GM19043 (cell line): Measurements from ENCODE around the gene AHRR.
"Not testable (repeated sequence)": the region's sequence is repeated elsewhere in the genome, so short reads cannot be mapped to it uniquely, and the experiment has no call there.

Experiments used
- ATAC-seq: cut with Tn5 transposase; IDR thresholded peaks from one replicate; pipeline ENCODE4 v1.9.1; 2021; ENCODE audit warnings: low read depth; ENCODE audit not compliant: unreplicated experiment

The AHRR gene

DNA sequence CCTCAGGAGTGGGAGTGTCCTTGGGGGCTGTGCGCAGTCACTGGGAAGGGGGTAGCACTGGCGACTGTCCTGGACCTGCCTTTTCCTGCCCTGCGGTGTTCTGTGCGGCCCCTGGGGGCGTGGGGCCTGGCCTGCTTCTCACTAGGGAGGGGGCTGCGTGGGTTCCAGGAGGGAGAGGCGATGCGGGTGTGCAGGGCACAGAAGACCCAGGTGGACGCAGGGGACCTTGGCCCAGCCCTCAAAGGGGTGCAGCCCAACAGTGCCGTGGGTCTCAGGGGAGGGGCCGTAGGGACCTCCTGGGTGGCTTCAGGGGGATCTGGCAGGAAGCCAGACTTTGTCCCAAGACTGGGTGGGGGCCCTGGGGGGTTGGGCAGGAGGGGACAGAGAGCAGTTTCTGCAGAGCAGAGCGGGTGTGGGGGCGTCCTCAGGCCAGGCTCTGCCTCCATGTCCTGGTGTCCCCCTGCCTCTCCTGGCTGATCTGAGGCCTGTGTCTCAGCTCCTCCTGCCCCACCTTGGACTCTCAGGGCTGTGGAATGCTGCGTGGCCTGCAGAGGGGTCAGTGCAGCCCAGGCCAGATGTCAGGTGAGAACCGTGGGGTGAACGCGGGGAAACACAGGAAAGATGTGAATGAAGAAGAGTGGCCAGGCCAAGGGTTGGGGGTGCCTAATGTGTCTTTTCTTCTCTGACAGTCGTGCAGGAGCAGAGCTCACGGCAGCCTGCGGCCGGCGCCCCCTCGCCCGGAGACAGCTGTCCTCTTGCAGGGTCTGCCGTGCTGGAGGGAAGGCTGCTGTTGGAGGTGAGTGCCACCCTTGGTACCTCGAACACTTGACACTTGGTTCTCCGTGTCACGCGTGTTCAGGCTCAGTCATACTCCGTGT, 54.6 kb downstream of the AHRR start:
- no peak for ATAC-seq

DNA sequence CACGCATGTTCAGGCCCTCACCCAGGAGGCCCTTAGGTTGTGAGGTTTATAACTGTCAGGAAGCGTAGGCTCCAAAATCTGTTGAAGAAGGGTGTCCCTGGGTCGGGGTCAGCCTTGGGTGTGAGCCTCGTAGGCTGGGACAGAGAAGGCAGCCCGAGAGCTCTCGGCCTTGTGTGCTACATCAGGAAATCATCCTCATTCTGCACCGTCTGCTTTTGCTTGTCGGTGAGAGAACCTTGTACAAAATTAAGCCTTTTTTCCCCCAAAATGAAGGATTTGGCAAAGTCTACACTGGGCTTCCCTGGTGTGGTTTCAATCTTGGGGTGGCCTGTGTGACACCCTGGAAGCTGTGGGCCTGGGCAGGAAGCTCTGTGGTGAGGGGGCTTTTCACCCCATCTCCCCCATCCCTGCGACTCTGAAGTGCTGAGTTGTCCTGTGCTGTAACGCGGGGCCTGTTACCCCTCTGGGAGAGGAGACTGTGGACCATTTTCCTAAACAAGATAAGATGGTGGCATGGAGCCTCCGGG, 55.3 kb downstream of the AHRR start:
- ATAC-seq = no peak

DNA sequence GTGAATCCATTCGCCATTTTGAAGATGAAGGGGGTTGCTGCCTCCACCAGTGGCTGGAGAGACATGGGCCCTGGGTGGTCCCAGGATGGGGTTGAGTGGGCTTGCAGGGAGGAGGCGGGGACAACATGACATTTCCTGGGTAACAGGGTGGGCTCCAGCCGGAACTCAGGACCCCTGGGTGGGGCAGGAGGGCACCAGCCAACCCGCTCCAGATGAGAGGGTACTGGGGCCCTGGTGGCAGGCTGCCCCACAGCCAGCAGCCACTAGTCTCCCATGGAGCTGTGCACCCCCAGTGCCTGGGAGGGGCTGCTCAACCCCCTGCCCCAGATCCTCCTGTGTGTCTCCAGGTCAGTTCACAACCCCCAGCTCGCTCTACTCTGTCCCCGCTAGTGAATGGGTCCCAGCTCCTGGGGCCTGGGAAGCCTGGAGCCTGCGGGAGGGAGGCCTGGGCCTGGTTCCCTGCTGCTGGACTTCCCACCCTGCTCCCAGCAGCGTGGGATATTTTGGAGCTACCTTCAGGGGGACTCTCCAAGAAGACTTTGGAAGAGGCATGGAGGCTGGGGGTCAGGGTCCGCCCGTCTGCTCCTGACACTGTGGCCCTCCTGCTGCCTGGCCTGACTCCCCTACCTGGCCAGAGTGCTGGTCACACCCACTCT, 55.9 kb downstream of the AHRR start:
- no peak for ATAC-seq

DNA sequence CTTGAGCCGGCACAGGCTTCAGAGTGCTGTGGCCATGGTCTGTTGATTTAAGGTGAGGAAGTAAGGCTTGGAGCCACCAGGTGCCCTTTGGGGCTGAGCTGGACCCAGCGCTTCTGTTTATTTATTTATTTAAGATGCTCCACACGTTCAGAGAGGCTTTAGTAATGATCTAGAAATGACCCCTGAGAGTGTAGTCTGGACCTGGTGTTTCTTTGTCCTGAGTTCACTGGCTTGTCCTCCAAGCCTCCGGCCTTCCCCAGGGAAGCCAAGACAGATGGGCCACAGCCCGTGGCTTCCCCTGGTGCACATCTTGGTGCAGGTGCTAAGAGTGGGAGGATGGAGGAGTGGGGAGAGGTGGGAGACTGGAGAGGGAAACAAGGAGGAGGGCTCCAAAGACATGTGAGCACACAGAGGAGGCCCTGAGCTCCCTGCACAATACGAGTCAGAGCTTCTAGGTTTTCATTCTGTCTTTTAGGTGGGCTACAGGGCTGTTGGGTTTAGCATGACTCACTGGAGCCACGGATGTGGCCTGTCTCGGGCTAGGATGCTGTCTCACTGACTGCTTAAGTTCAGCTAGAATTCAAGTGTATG, 56.9 kb downstream of the AHRR start:
- ATAC-seq = no peak

DNA sequence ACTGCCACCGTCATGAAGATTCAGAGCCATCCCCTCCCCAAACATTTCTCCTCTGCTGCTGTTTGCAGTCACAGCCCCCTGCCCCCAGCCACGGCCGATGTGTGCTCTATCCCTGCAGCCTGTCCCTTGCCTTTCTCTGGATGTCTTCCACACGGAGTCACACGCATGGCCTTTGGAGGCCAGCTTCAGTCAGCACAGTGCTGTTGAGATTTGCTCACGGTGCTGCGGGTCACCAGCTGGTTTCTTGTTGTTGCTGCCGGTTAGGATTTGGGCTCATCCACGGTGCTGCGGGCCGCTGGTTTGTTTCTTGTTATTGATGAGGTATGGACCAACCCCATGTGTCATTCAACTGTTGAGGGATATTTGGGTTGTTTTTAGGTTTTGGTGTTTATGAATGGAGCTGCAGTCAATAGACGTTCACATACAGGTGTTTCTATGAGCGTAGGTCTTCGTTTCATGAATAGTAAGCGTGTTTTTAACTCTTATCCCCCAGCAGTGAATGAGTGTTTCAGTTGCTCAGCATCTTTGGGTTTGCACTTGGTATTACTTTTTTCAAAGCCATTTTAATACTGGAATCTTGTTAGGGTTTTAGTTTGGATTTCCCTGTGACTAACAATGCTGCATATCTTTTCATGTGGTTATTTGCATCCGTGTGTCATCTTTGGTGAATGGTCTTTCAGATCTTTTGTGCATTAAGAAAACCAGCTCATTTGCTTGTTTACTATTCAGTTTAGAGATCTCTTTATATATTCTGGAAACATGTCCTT, 57.6 kb downstream of the AHRR start:
- no peak for ATAC-seq

DNA sequence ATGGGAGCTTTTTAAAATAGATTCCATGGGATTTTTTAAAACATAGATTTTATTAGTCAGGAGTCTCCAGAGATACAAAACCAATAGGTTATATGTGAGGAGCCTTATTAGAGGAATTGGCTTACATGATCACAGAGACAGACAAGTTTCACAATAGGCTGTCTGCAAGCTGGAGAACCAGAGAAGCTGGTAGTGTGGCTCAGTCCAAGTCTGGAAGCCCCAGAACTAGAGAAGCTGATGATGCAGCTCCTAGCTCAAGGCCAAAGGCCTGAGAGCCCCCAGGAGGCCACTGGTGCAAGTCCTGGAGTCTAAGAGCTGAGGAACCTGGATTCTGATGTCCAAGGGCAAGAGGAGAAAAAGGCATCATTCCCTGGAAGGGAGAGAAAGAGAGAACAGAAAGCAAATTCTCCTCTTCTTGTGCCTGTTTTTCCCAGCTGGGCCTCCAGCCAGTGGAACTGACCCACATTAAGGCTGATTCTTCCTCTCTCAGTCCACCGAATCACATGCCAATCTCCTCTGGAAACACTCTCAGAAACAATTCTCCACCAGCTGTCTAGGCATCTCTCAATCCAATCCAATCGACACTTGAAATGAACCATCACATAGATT, 59.3 kb downstream of the AHRR start:
- no peak for ATAC-seq

DNA sequence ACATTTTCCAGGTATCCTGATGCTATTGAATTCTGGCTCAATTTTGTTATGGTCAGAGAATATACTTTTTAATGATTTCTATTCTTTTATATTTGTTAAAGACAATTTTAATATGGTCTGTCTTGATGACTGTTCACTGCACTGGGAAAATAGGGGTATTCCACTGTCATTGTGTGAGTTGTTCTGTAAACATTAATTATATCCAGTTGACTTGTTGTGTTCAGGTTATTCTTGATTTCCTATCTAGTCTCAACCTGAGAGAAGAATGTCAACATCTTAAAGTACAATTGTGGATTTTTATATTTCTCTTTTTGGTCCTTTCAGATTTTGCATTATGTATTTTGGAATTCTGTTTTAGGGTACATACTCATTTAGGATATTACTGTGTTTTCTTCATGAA, 61.6 kb downstream of the AHRR start:
- ATAC-seq = no peak

DNA sequence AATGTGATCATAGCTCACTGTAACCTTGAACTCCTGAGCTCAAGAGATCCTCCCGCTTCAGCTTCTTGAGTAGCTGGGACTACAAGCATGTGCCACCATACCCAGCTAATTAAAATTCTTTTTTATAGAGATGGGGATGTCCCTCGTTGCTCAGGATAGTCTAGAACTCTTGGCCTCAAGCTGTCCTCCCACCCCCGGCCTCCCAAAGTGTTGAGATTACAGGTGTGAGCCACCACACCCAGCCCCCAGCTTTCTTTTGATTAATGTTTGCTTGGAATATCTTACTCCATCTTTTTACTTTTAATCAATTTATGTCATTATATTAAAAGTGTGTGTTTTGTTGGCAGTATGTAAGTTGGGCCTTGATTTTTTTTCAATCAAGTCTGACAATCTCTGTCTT, 62.1 kb downstream of the AHRR start:
- no peak for ATAC-seq

DNA sequence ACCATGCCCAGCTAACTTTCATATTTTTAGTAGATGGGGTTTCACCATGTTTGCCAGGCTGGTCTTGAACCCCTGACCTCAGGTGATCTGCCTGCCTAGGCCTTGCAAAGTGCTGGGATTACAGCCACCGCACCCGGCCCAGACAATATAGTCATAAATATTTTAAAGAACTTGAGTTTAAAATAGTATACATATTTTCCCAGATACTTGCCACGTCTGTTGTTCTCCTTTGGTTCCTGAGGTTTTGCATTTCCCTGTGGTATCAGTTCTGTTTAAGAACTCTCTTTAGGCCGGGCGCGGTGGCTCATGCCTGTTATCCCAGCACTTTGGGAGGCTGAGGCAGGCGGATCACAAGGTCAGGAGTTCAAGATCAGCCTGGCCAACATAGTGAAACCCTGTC, 63.1 kb downstream of the AHRR start:
- not testable (repeated sequence) for ATAC-seq

DNA sequence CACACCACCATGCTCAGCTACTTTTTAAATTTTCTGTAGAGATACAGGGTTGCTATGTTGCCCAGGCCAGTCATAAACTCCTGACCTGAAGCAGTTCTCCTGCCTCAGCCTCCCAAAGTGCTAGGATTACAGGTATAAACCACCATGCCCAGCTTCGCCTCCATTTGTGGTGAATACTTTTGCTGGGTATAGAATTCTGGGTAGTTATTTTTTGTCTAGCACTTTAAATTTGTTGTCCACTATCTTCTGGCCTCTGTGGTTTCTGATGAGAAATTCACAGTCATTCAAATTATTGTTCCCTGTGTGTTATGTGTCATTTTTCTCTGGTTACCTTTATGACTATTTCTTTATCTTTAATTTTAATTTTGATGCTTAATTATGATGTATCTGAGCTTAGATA, 63.8 kb downstream of the AHRR start:
- no peak for ATAC-seq

DNA sequence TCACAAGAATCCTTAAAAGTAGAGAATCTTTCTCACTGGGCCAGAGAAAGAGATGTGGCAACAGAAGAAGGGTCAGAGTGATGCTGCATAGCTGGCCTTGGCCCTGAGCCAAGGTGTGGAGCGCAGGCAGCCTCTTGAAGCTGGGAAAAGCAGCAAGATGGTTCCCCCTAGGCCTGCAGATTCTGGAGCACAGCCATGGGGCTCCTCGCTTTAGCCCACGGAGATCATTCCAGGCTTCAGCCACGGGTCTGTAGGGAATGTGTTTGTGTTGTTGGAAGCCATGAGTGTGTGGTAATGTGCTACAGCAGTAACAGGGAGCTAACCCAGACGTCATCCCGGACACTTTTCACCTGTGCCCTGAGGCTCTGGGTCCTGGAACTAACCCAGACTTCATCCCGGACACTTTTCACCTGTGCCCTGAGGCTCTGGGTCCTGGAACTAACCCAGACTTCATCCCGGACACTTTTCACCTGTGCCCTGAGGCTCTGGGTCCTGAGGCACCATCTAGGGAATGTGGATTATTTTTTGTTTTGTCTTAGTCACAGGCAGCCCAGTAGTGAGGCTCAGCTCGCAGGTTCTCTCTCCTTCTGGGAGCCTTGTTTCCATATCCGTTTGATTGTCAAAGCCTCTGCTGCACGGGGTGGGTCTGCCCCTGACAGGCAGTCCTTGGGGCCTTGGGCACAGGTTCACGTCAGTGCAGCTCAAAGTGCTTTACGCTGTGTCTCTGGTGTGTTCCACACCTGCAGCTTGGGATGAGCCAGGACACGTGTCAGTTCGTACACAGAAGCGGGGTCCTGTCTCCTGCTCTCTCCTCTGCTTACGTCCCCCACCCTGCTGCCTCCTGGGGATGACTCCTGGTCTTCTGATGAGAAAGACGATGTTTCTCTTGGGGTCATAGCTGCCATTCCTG, 65.2 kb downstream of the AHRR start:
- no peak for ATAC-seq

DNA sequence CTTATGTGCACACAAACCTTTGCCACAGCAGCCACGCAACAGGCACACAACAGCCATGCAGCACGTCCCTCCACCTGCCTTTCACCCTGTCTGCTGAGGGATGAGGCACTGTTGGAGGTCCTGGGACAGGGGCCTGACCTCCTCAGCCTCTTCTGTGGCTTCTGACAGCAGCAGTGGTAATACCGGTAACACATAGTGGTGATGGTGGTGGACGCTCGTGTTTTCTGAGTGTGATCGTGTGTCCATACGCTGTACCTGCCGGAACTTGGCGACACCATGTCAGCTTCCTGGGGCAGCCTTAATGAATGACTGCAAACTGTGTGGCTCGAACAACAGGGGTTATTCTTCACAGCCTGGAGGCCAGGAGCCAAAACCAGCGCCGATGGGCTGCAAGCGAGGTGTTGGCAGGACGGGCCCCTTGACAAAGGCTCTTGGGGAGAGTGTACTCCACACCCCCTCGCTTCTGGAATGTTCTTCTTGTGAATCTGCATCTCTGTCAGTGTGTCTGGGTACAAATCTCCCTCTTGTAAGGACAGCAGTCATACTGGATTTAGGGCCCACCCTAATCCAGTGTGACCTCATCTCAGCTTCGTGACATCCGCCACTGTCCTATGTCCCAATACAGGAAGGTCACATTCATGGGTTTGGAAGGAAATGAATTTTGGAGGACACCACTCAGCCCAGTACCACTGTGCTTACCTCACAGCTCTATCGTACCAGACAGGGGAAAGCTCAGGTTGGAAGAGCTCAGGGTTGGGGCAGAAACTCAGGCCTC, 66.2 kb downstream of the AHRR start:
- ATAC-seq = no peak

DNA sequence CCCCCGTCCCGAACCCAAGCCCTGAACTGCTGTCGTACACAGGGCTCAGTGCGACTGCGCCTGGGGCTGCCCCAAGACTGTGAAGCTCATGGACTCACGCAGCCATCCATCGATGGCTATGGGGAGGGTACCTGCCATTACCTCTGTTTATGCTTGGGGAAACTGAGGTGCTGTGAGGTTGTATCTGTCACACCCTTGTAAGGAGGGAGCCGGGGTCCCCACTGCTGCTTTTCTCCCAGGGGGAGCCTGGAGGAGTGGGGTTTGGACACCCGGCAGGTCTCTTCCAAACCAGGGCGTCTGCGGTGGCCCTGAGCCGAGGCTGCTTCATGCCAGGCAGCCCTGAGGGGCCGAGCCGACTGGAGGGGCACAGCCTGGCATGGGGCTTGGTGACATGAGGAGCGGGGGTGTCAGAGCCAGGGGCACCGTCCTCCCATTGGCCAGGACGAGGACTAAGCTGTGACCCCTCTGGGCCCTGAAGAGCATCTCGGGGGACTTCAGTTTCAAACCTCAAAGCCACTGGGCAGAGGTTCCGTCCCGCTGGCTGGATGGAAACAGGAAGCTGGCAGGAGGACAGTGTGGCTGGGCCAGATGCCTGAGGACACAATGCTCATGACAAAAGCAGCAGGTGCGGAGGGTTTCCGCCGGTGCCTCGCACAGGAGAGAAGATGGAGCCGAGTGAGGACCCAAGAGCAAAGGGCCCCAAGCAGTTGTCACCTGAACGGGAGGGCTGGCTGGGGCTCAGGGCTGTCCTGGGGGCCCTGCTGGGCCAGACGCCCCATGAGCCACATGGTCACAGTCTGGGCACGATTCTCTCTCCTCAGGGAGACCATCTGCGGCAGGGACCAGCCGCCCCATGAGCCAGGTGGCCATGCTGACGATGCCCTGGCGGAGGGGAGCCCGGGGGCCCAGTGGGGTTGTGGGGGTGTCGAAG, 67.0 kb downstream of the AHRR start:
- no peak for ATAC-seq

DNA sequence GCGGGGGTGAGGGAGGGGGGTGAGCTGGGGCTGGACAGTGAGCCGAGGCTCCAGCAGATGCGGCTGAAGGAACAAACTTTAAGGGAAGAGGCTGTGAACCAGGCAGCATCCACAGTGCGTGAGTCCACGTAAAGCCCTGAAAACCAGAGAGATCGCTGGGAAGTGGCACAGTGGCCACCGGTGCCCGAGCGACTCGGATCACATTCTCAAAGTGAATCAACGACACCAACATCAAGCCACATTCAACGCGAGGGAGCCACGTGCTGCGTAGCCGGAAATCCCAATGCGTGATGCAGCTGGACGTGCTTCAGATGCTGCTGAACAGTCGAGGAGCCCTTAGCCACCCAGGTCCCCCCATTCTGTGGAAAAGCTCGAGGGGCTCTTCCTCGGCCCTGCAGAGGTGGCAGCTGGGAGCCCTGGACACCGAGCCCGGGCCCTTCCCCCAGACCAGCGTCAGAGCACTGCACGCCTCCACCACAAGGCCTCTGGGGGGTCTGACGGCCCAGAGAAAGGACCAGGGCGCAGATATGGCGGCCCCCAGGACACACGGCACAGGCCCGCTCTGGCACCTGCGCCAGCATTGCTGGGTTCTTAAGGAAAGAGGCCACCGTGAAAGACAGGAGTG, 67.8 kb downstream of the AHRR start:
- ATAC-seq = no peak

DNA sequence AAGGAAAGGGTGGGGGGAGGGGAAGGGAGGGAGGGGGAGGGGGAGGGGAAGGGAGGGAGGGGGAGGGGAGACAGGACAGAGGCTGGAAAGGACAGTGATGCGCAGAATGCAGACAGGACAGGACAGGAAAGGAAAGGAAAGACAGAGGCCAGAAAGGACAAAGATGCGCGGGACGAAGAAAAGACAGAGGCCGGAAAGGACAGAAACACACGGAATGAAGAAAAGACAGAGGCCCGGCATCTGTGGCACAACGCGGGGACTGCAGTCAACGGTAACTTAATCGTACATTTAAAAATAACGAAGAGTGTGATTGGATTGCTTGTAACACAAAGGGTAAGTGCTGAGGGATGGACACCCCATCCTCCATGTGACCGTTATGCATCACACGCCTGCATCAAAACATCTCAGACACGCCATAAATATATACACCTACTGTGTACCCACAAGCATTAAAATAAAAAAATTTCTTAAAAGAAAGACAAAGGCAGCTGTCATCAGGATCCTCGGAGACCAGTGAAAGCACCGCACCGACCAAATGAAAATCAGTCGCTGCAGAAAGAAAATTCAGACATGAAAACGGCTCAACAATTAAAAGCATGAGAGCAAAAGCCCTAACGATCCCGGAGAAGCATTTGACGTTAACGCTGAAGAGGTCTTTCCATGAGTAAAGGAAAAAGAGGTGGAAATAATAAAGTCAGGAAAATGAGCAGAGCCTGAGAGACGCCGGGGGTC, 68.5 kb downstream of the AHRR start:
- no peak for ATAC-seq
